ENCODE data around the gene SAMSN1.

DNA sequence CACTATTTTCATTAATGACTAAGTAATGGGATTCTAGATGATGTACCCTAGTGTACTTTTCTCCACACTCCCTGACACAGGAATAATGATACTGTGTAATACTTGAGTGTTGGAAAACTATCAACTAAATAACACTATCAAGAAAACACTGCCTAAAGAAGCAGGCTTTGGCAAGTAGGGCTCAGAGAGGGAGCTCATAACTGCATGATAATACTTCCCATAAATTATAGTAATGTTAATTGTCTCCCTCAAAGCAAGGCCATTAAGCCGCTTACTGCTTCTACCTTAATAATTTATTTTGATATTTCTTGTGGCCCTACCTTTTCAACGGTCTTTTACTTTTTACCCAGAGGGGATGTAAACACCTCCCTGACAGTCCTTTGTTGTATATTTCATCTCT is 69.0 kb downstream of the SAMSN1 start:
- TF ChIP-seq, protein P1, sequence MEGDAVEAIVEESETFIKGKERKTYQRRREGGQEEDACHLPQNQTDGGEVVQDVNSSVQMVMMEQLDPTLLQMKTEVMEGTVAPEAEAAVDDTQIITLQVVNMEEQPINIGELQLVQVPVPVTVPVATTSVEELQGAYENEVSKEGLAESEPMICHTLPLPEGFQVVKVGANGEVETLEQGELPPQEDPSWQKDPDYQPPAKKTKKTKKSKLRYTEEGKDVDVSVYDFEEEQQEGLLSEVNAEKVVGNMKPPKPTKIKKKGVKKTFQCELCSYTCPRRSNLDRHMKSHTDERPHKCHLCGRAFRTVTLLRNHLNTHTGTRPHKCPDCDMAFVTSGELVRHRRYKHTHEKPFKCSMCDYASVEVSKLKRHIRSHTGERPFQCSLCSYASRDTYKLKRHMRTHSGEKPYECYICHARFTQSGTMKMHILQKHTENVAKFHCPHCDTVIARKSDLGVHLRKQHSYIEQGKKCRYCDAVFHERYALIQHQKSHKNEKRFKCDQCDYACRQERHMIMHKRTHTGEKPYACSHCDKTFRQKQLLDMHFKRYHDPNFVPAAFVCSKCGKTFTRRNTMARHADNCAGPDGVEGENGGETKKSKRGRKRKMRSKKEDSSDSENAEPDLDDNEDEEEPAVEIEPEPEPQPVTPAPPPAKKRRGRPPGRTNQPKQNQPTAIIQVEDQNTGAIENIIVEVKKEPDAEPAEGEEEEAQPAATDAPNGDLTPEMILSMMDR (optimal IDR thresholded peaks at IDR 0.05 in 1 of 3, IDR thresholded peaks at IDR 0.05 in 1 of 3, conservative IDR thresholded peaks at IDR 0.05 in 1 of 3; ENCODE audit: extremely low read depth in 1 of 3, insufficient read depth in 2 of 3, low read length in 3 of 3): no peak
- no peak for TF ChIP-seq EZH2 (IDR thresholded peaks at IDR 0.05; ENCODE audit: low read length)

All from keratinocyte (primary cell).